Fibroblast of the conjunctiva (primary cell): ENCODE measurements around the gene PPP2R1B.

Source experiments
- DNase-seq: peaks from one replicate; pipeline ENCODE4 v3.0.0-alpha.2; 2010; ENCODE audit warnings: low read depth

PPP2R1B gene

GRCh38 chr11:111748035-111748804 lies 18.0 kb downstream of the PPP2R1B start:
- DNase-seq = no peak

DNA sequence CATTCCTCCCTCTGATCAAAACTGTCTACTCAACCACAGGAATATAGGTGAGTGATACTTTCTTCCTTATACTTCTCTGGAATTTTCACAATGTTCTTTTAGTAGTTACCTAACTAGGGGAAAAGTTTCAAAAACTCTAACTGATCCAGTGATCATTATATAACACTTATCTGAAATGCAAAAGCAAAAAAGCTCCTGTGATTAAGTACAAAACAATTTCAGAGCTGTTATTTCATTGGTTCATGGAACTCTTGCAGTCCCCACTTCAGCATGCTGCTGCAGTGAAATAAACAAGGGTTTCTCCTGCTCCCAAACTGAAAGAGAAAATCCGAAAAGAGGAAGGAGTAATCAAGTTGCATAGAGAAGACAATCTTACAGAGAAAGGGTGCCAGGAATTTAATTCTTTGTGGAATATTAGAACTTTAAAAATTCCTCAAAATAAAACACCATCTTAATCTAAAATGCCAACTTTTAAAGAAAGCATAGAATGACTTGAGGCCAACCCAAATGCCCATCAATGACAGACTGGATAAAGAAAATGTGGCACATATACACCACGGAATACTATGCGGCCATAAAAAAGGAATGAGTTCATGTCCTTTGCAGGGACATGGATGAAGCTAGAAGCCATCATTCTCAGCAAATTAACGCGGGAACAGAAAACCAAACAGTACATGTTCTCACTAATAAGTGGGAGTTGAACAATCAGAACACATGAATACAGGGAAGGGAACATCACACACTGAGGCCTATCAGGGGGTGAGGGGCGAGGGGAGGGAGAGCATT lies 20.3 kb downstream of the PPP2R1B start:
- no peak for DNase-seq

- DNase-seq = no peak
Observed at GRCh38 chr11:111743700-111744099, 22.5 kb downstream of the PPP2R1B start.

DNA sequence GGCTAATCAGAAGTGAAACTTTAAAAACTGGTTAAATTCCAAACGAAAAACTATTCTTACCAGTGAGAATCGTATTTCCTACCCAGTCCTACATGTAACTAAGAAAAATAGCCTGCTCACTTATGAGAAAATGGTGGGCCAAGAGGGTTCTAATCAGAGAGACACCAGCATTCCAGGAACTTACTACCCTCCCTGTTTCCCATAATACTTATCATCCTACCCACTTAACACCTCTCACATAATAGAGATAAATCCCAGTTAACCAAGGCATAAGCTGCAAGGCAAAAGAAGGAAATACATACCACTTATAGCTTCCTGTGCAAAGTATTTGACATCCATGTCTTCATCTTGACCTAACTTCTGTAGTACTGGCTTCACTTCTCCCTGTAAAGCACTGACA lies 24.4 kb downstream of the PPP2R1B start:
- DNase-seq = no peak

DNA sequence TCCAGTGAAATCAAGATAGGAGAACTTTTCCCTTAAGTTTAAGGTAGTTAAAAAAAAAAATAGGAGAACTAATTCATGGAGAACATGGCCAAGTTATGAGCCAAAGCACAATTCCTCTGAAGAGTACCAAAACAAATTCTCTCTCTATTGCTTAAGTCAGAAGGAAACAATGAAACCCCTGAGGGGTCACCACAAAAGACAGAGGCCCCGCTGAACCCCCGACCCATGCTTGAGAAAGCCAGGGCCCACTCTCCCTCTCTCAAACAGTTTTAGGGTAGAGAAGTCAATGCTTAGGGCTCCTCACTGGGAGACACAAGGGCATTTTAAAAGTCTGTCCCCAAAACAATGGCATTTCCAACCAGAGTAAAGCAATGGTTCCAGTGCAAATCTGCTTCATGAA lies 26.9 kb downstream of the PPP2R1B start:
- DNase-seq = no peak

DNA sequence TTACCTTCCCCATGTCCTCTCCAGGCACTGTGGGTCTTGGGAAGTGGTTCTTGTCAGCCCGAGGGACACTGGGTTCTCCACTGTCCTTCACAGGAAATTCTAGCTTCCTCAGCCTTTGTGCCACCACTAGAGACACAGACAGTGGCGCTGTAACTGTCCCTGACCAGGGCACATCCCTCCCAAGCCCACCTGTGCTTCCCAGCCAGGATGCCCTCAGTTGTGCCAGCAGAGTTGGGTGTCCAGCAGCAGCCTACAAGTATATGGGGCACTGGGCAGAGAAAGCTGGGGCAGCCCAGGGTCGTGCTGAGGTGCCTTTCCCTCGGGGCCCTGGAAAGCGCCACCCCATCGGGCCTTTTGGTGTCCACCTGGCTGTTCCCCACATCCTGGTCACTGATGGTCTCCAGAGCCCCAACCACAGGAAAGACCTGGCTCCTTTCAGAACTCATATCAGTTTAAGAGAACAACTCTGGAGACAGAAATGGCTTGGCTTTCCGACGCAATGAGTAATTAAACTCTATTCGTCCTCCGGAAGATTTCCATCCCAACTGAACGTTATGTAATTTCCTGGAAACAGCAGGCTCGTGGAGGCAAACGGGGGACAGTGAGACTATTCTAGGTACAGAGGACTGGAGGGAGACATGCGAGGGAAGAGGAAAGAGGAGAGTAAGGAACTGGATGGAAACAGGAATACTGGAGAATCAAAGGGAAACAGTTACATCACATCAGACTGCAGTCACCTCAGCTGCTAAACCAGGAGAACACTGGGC lies 28.6 kb downstream of the PPP2R1B start:
- no peak for DNase-seq

DNA sequence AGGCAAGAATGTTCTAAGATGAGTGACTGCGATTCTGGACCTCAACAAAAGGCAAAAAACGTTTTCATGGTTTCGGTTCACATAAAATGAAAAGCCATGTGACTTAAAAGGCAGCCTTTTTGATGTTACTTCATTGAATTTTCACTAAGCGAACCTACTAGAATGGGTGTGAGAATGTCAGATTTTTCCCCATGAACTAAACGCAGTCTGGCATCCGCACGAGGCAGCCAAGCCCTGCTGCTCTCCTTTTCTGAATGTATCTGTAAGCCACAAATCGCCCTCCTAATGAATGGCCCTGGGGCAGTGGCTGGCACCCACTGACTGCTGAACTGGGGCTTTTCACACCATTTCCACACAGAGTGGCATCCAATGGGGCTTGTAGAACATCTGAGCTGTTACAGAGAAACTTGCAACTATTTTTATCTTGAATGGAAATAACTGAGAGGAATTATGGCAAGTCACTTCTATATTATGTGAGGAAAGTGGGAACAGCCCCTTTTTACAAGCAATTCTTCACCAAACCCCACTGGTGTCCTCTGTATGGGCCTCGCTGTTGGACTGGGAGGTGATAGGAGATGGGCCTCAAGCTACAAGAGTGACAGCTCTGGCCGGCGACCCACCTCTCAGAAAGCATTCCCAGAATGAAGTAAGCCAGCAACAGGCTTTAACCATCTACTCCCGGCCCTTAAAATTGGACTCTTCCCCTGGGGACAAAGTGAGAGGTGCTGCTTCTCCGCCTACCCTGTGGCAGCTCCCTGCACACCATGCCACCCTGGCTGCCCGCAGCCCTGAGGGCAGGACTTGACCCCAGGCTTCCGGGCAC lies 29.4 kb downstream of the PPP2R1B start:
- no peak for DNase-seq

DNA sequence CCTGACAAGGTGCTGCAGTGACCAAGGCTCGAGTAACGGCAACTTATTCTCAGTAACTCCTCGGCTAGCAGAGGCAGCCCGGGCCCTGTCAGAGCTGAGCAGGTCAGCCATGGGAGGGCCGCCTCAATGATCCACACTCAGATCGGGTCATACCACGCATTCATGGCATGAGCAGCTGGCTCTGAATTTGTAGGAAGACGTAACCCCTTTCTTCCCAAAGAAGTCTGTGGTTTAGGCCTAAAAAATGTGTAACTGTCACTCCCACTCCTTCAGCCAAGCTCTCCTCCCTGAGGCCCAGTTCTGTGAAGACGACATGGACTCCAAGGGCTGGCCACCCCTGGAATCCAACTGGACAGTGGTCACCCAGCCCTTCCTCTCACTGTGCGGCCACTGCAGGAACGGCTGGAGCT lies 30.0 kb downstream of the PPP2R1B start:
- DNase-seq = no peak

- DNase-seq = peak; percentile 99
Observed at GRCh38 chr11:111735262-111736116, 30.7 kb downstream of the PPP2R1B start.

- no peak for DNase-seq
Observed at GRCh38 chr11:111734954-111735261, 31.3 kb downstream of the PPP2R1B start.

DNA sequence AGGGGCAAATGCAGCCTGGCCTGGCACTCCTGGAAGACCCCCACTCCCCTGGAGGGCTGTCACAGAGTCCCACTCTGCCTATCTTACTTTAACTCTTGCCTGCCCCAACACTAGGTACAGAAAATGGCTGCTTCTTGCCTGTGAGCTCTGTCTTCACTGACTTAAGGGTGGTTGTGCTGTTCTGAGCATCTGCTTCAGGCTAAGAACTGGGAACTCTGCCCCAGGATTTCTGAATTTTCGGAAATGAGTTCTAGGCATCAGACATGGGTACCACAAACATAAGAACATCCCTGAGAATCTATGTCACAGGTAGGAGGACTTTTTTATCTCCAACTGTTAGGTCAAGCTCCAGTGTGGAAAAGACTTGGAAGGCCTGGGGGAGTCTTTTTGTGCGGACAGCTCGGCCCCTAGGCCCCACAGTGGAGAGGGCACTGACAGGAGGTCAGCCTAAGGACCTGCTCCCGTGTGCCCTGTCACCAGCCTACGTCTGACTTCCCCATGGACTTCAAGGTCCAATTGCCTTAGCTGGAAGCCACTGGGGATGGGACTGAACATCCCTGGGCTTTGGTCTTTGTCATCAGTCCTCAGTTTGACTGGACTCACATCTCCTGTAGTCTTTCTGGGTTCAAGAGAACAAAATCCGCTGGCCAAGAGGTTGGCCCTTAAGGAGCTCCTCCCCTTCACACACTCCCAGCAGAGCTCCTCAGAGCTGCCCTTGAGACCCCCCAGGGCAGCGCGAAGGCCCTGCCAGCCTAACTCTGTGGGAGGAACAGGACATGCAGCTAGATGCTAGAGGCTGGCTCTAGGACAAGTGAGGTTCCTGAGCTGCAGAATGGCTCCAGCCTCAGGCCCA lies 31.9 kb downstream of the PPP2R1B start:
- DNase-seq = no peak

GRCh38 chr11:111733611-111734088 lies 32.5 kb downstream of the PPP2R1B start:
- no peak for DNase-seq

- peak; percentile 69 for DNase-seq
Observed at GRCh38 chr11:111733016-111733415, 33.2 kb downstream of the PPP2R1B start.

DNA sequence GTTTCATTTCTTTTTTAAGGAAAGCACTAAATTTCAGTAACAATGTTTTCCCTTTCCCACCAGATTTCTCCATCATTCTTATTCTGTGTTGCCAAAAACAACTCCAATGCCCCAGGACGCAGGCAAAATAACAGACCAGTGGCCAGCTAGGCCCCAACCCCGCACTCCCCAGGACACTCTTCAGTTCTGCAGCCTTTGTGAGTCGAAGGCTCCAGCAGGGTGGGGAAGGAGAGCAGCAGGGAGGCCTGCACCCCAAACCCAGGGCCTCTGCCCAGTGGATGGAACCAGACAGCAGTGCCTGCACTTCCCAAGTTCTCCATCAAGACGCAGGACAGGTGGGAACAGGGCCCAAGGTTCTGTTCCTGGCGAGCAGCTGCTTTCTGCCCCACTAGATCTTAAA lies 34.4 kb downstream of the PPP2R1B start:
- no peak for DNase-seq

DNA sequence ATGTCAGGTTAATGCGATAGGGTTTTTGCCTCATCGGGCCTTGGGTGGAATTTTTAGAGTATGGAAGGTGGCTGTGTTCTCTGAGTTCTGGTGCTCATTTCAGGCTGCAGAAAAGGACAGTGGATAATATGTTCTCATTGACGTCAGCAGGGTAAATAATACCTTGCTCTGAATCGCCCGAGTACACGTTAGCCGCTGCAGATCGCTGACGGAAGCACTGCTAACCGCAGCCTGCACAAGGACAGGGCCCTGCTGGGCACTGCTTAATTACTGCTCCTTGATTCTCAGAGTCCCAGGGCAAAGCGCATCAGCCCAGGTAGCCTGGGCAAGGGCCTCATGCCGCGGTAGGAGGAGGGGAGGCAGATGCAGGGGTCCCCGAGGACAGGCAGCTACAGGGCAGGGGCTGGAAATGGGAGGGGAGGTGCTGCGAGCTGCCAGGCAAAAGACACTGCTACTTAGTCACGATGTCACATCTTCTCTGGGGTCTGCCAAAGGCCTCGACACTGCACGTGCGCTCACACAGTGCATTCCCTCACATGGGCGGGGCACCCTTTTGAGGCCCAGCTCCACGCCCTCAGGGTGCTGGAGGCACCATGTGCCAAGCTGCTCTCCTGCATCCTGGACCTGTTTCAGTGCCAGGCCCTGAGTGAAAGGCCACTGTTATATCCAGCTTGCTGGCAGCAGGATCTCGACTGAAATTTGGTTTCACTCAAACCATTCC lies 35.2 kb downstream of the PPP2R1B start:
- DNase-seq = no peak

- DNase-seq = no peak
Observed at GRCh38 chr11:111729831-111730311, 36.3 kb downstream of the PPP2R1B start.

DNA sequence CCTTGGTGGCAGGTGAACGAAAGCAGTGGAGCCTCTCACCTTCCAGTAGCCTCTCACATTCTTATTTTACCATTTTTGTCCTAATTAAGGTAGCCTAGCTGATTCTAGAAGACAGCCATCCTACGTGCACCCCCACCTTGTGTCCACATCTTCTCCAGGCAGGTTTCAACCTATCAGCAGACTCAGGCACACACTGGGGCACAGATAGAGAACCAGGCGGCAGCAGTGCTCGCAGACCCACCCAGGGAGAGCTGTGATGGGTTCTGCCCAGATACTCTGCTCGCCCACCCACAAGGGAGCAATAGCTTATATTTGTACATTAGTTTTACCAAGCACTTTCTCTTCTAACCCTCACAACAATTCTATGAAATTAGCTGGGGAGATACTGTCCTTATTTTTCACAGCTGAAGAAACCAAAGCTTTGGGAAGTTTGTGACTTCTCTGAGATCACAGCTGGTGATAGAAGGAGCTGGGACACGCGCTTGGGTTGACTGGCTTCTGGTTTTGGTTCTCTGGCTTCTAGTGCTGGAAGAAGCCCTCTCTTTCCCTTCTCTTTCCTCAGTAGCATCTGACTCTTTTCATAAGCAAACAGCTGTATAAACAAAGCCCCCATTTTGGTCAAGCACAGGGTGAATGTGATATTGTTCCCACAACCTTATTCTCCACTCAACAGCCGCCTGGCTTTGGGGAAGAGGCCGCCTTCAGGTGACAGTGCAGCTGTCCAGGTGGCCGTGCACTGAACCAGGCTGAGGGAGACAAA lies 36.9 kb downstream of the PPP2R1B start:
- no peak for DNase-seq

DNA sequence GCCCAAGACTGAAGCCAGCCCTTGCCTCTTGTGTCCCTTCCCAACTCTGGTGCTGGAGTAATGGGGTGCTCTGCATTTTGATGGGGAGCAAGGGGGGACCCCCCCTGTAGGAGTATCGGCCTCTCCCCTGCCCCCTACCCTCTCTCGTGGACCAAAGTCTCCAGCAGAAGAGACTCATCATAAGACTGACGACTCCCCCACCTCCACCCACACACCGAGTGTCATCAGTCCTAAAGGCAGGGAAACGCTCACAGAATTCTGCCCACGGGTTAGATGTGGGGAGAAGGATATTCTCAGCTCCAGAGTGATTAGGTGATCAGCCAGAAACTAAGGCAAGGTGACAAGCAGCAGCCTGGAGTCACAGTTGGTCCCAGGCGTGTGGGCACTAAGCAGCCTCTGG lies 38.8 kb downstream of the PPP2R1B start:
- DNase-seq = no peak
